HFFc6 (cell line): ENCODE data around the gene E4F1. TPM values are rescaled to one million over a fixed set of nuclear protein-coding genes. Genes with fewer than 3 reads are reported as not detected.

Experiments
- DNase-seq: peaks from one replicate; pipeline ENCODE4 v3.0.0-alpha.2; 2018
- H3K27ac Mint-ChIP-seq: 2 replicates; pipeline ENCODE4 v1.8.0; 2020; ENCODE audit warnings: mild to moderate bottlenecking, mixed read lengths
- H3K27me3 Mint-ChIP-seq: 2 replicates; pipeline ENCODE4 v1.8.0; 2021; ENCODE audit warnings: mild to moderate bottlenecking, moderate library complexity, mixed read lengths; ENCODE audit not compliant: insufficient read depth
- H3K36me3 Mint-ChIP-seq: 2 replicates; pipeline ENCODE4 v1.8.0; 2021; ENCODE audit warnings: low read depth, mixed read lengths
- H3K4me1 Mint-ChIP-seq: 2 replicates; pipeline ENCODE4 v1.8.0; 2020; ENCODE audit warnings: low read depth, mixed read lengths
- H3K4me3 Mint-ChIP-seq: 2 replicates; pipeline ENCODE4 v1.8.0; 2020; ENCODE audit warnings: mild to moderate bottlenecking, moderate library complexity, mixed read lengths
- H3K9me3 Mint-ChIP-seq: 2 replicates; pipeline ENCODE4 v1.8.0; 2020; ENCODE audit warnings: mild to moderate bottlenecking, mixed read lengths
- CTCF ChIP-seq: fragments of 200-600 bp; sonication (generic); IDR thresholded peaks from 2 replicates; pipeline ENCODE4 v1.5.0; 2021; ENCODE audit warnings: antibody characterized with exemption, mild to moderate bottlenecking
- total RNA-seq, 6 experiments: library from RNA; stranded (reverse); fragmentation: NEBNext Ultra II Directional; extraction: Animal tissue kit (Norgen Biotek cat#: 25700); gene quantifications; 2 replicates in 1 of 6; 3 replicates in 5 of 6; pipeline ENCODE4 v1.2.3, GENCODE V29; 2021

The E4F1 gene
- total RNA-seq, 6 experiments from 2014 or later: 15.8 to 19.8 (median 16.7) TPM

GRCh38 chr16:2228161-2228824 lies 4.9 kb downstream of the E4F1 start:
- no peaks in the 10 kb centered on the region; the same call in none of the 2 replicates for H3K27me3 Mint-ChIP-seq
- no peaks in the 10 kb centered on the region for H3K9me3 Mint-ChIP-seq
- H3K4me3 Mint-ChIP-seq: no peak overlapping the region
- no peak overlapping the region for H3K27ac Mint-ChIP-seq
- no peak for DNase-seq
- H3K4me1 Mint-ChIP-seq: peaks cover 16% of the 10 kb centered on the region
- no peak for TF ChIP-seq CTCF
- no peaks in the 10 kb centered on the region for H3K36me3 Mint-ChIP-seq

- Mint-ChIP-seq H3K27ac (no peak overlapping the region), H3K9me3 (no peaks in the 10 kb centered on the region), H3K4me3 (no peak overlapping the region), H3K4me1 (peaks cover 16% of the 10 kb centered on the region), H3K36me3 (no peaks in the 10 kb centered on the region), H3K27me3 (no peaks in the 10 kb centered on the region; the same call in none of the 2 replicates)
- no peak for TF ChIP-seq CTCF
- DNase-seq: no peak
Observed at GRCh38 chr16:2229091-2229490, 5.7 kb downstream of the E4F1 start.

- Mint-ChIP-seq H3K36me3 (no peaks in the 10 kb centered on the region), H3K27me3 (no peaks in the 10 kb centered on the region; the same call in none of the 2 replicates), H3K4me3 (no peak overlapping the region), H3K4me1 (peaks cover 16% of the 10 kb centered on the region), H3K9me3 (no peaks in the 10 kb centered on the region), H3K27ac (no peak overlapping the region)
- no peak for TF ChIP-seq CTCF
- DNase-seq: no peak
Observed at GRCh38 chr16:2229632-2230250, 6.3 kb downstream of the E4F1 start.

- Mint-ChIP-seq H3K27me3 (no peaks in the 10 kb centered on the region; the same call in none of the 2 replicates), H3K4me3 (no peak overlapping the region), H3K27ac (no peak overlapping the region), H3K4me1 (peaks cover 16% of the 10 kb centered on the region), H3K36me3 (peaks cover 2% of the 10 kb centered on the region; the same call in 1 of the 2 replicates), H3K9me3 (no peaks in the 10 kb centered on the region)
- DNase-seq: no peak
- no peak for TF ChIP-seq CTCF
Observed at GRCh38 chr16:2230376-2230775, 7.0 kb downstream of the E4F1 start.

- Mint-ChIP-seq H3K4me1 (peaks cover 9% of the 10 kb centered on the region), H3K27me3 (no peaks in the 10 kb centered on the region; the same call in none of the 2 replicates), H3K27ac (no peak overlapping the region), H3K9me3 (no peaks in the 10 kb centered on the region), H3K4me3 (no peak overlapping the region), H3K36me3 (peaks cover 4% of the 10 kb centered on the region; the same call in 1 of the 2 replicates)
- no peak for TF ChIP-seq CTCF
- no peak for DNase-seq
Observed at GRCh38 chr16:2231016-2231931, 7.9 kb downstream of the E4F1 start.
